Mammary epithelial cell (primary cell): ENCODE measurements around the gene MRFAP1.

Source experiments
- CTCF ChIP-seq, 2 donors: IDR thresholded peaks in 1 of 2; conservative IDR thresholded peaks in 1 of 2; 2 replicates each; pipeline ENCODE4 v1.5.1; 2011 to 2012; ENCODE audit warnings: inconsistent platforms in 2 of 2, low read length in 2 of 2, mild to moderate bottlenecking in 2 of 2, control low read depth in 1 of 2, low read depth in 1 of 2; ENCODE audit not compliant: insufficient read depth in 1 of 2; ENCODE audit errors: extremely low read depth in 1 of 2
- EZH2 ChIP-seq: IDR thresholded peaks from 2 replicates; pipeline ENCODE4 v1.6.1; 2012; ENCODE audit warnings: low read length, inconsistent platforms, borderline replicate concordance

- TF ChIP-seq CTCF (conservative IDR thresholded peaks at IDR 0.05 in 1 of 2, IDR thresholded peaks at IDR 0.05 in 1 of 2; ENCODE audit: extremely low read depth in 1 of 2, insufficient read depth in 1 of 2, low read depth in 1 of 2, low read length in 2 of 2) (no peak), EZH2 (no peak)
These were observed 19.5 kb upstream of the MRFAP1 start for GRCh38 chr4:6620891-6621555.
